ENCODE measurements around the gene MPHOSPH10. TPM values are rescaled to one million over a fixed set of nuclear protein-coding genes. Genes with fewer than 3 reads are reported as not detected.

The MPHOSPH10 gene
- total and polyA plus RNA-seq, 2 of the 13 experiments (the other 11 are each of a cell fraction or from before 2014, with no cell fraction given), result 37.8 to 137 TPM

DNA sequence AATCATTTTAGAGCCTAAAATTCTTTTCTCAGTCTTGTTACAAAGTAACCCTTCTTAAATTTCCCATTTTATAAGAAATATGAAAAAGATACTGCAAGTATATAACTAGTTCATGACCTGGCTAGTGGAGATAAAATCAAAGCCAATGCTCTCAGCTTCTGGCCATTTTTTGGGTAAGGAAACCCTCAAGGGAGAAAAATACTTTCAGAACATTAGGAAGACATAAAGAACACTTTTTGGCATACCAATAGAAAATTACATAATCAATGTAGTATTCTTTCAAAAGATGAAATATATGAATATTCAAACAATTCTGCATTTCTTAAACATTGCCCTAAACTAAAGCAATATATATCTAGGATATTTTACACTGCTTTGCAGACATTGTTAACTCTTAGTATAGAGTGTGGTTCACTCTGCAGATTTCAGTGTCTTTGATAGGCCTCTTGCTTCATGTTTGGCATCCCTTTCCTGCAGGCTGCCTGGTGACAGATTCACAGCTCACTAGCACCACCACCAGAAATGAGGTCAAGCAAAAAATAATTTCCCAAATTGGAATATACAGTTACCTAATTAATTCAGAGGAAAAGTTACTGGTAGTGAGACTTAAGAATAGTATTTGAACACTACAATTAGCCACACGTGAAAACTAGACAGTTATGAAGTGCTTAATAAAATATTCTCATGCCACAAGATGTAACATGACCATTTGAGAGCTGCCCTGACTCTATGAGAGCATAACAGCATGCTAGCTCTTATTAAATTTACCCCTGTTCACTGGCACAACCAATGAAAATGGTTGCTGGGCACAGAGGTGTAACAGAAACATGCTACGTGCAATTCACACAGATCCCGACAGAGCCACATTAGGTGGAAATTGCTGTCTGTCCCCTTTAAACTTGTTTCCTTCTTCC is 60.5 kb downstream of the MPHOSPH10 start (continued):
- TF ChIP-seq ZNF670 (CRISPR knock-in tag; IDR thresholded peaks at IDR 0.05; ENCODE audit: borderline replicate concordance) (no peak), CEBPB (IDR thresholded peaks at IDR 0.05; ENCODE audit: borderline replicate concordance, low read depth, low read length) (0 out of 2 replicates have a peak, but pooled peaks have one; percentile 7), CREB3 (CRISPR knock-in tag; IDR thresholded peaks at IDR 0.05) (no peak), SUZ12 (IDR thresholded peaks at IDR 0.05; ENCODE audit: low read depth, low read length) (no peak), GATAD2A (CRISPR knock-in tag; IDR thresholded peaks at IDR 0.05) (no peak), BCLAF1 (IDR thresholded peaks at IDR 0.05) (no peak), STAG1 (CRISPR knock-in tag; IDR thresholded peaks at IDR 0.05) (peak; percentile 64), ZFP82 (CRISPR knock-in tag; IDR thresholded peaks at IDR 0.05; ENCODE audit: borderline replicate concordance) (no peak), FOXJ3 (CRISPR knock-in tag; IDR thresholded peaks at IDR 0.05; ENCODE audit: borderline replicate concordance) (no peak), CEBPG (CRISPR knock-in tag; IDR thresholded peaks at IDR 0.05) (0 out of 2 replicates have a peak, but pooled peaks have one; percentile 19), ZFP91 (CRISPR knock-in tag; IDR thresholded peaks at IDR 0.05; ENCODE audit: borderline replicate concordance) (no peak), ZNF12 (CRISPR knock-in tag; IDR thresholded peaks at IDR 0.05) (no peak), SMC3 (IDR thresholded peaks at IDR 0.05; ENCODE audit: low read length) (peak; percentile 7; the same call in 1 of the 2 replicates)
- TF ChIP-seq, protein P1, sequence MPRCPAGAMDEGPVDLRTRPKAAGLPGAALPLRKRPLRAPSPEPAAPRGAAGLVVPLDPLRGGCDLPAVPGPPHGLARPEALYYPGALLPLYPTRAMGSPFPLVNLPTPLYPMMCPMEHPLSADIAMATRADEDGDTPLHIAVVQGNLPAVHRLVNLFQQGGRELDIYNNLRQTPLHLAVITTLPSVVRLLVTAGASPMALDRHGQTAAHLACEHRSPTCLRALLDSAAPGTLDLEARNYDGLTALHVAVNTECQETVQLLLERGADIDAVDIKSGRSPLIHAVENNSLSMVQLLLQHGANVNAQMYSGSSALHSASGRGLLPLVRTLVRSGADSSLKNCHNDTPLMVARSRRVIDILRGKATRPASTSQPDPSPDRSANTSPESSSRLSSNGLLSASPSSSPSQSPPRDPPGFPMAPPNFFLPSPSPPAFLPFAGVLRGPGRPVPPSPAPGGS (CRISPR knock-in tag; IDR thresholded peaks at IDR 0.05), result no peak
- TF ChIP-seq, protein P2, sequence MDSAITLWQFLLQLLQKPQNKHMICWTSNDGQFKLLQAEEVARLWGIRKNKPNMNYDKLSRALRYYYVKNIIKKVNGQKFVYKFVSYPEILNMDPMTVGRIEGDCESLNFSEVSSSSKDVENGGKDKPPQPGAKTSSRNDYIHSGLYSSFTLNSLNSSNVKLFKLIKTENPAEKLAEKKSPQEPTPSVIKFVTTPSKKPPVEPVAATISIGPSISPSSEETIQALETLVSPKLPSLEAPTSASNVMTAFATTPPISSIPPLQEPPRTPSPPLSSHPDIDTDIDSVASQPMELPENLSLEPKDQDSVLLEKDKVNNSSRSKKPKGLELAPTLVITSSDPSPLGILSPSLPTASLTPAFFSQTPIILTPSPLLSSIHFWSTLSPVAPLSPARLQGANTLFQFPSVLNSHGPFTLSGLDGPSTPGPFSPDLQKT (CRISPR knock-in tag; IDR thresholded peaks at IDR 0.05; ENCODE audit: borderline replicate concordance), result no peak
- TF ChIP-seq, protein P3, sequence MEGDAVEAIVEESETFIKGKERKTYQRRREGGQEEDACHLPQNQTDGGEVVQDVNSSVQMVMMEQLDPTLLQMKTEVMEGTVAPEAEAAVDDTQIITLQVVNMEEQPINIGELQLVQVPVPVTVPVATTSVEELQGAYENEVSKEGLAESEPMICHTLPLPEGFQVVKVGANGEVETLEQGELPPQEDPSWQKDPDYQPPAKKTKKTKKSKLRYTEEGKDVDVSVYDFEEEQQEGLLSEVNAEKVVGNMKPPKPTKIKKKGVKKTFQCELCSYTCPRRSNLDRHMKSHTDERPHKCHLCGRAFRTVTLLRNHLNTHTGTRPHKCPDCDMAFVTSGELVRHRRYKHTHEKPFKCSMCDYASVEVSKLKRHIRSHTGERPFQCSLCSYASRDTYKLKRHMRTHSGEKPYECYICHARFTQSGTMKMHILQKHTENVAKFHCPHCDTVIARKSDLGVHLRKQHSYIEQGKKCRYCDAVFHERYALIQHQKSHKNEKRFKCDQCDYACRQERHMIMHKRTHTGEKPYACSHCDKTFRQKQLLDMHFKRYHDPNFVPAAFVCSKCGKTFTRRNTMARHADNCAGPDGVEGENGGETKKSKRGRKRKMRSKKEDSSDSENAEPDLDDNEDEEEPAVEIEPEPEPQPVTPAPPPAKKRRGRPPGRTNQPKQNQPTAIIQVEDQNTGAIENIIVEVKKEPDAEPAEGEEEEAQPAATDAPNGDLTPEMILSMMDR (CRISPR knock-in tag; IDR thresholded peaks at IDR 0.05), result peak; percentile 51
